ENCODE measurements around the gene SDCCAG8.
"Not testable (repeated sequence)": the region's sequence is repeated elsewhere in the genome, so short reads cannot be mapped to it uniquely, and the experiment has no call there.

Gene SDCCAG8

GRCh38 chr1:243255791-243256512, at the start of gene SDCCAG8:
Gene SDCCAG8 (plus strand): TSS chr1:243256041. CDS start chr1:243256174, 133 bp downstream.
- DNase-seq = peak; percentile 100

GRCh38 chr1:243211984-243212383, 43.9 kb upstream of the SDCCAG8 start:
- peak; percentile 34 for DNase-seq

- DNase-seq = peak; percentile 87
Measured at GRCh38 chr1:243213045-243213787, 42.6 kb upstream of the SDCCAG8 start.

- not testable (repeated sequence) for DNase-seq
Measured at GRCh38 chr1:243215276-243215875, 40.5 kb upstream of the SDCCAG8 start.

GRCh38 chr1:243216741-243217140, 39.1 kb upstream of the SDCCAG8 start:
- DNase-seq = no peak

- no peak for DNase-seq
Measured at GRCh38 chr1:243217349-243217748, 38.5 kb upstream of the SDCCAG8 start.

- DNase-seq = no peak
Measured at GRCh38 chr1:243218059-243218458, 37.8 kb upstream of the SDCCAG8 start.

GRCh38 chr1:243227622-243228021, 28.2 kb upstream of the SDCCAG8 start:
- DNase-seq = no peak

GRCh38 chr1:243229526-243229925, 26.3 kb upstream of the SDCCAG8 start:
- no peak for DNase-seq

GRCh38 chr1:243230914-243231313, 24.9 kb upstream of the SDCCAG8 start:
- DNase-seq = no peak

- DNase-seq = peak; percentile 84
Measured at GRCh38 chr1:243233908-243234307, 21.9 kb upstream of the SDCCAG8 start.

GRCh38 chr1:243234978-243235647, 20.7 kb upstream of the SDCCAG8 start:
- DNase-seq = peak; percentile 44

- DNase-seq = no peak
Measured at GRCh38 chr1:243236604-243237252, 19.1 kb upstream of the SDCCAG8 start.

- DNase-seq = no peak
Measured at GRCh38 chr1:243244432-243244841, 11.4 kb upstream of the SDCCAG8 start.

GRCh38 chr1:243246916-243247315, 8.9 kb upstream of the SDCCAG8 start:
- peak; percentile 54 for DNase-seq

GRCh38 chr1:243247901-243248300, 7.9 kb upstream of the SDCCAG8 start:
- DNase-seq = no peak

GRCh38 chr1:243249214-243249613, 6.6 kb upstream of the SDCCAG8 start:
- no peak for DNase-seq

GRCh38 chr1:243250102-243250501, 5.7 kb upstream of the SDCCAG8 start:
- DNase-seq = no peak

GRCh38 chr1:243251539-243251938, 4.3 kb upstream of the SDCCAG8 start:
- DNase-seq = no peak

GRCh38 chr1:243253211-243253925, 2.5 kb upstream of the SDCCAG8 start:
- no peak for DNase-seq

- no peak for DNase-seq
Measured at GRCh38 chr1:243253926-243254232, 2.0 kb upstream of the SDCCAG8 start.

GRCh38 chr1:243254233-243254926, 1.5 kb upstream of the SDCCAG8 start:
- peak; percentile 65 for DNase-seq

Measured in fibroblast of upper back skin (primary cell).